ENCODE measurements around the gene FAM168A. TPM values are rescaled to one million over a fixed set of nuclear protein-coding genes. Genes with fewer than 3 reads are reported as not detected.

FAM168A gene
- total and polyA plus RNA-seq, 10 of the 15 experiments (the other 5 are each of a cell fraction or from before 2014, with no cell fraction given) = 1.7 to 20.0 (median 10.0) TPM

DNA sequence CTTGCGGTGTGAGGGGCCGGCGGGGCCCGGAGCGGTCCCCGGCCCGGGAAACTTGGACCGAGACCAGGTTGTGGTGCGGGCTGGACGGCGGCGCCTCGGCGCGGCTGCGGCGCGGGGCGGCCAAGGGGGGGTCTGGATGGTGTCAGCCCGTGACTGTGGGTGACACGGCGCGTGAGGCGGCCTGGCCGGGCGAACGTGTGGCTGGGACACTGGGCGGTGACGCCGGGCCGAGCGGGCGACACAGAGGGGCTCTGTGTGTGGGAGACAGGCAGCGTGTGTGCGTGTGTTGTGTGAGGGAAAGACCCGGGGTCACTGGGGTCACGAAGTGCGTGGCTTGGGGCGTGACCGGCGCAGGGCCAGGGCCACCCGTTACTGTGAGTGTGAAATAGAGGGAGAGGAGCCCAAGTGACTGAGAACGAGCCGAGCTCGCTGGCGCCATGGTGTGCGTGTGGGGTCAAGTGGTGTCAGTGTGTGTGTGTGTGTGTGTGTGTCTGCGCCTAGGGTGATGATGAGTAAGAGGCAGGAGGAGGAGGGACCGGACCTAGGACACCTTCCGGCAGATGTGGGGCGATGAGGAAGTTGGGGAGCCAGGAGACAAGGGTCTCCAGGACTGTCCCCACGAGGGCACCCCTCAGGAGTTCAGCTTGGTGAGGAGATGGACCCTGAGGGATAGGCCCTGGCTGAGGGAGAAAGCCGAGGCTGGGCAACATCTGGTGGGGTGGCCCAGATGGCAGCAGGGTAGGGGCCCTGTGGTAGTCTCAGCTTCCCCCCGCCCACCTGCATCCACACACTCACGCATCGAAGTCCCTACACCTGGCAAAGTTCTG lies 220.9 kb downstream of the FAM168A start (continued):
- TF ChIP-seq SREBF2 (IDR thresholded peaks at IDR 0.05; ENCODE audit: low read length) (no peak), POLR2AphosphoS2 (IDR thresholded peaks at IDR 0.05; ENCODE audit: low read depth, low read length) (peak; percentile 38), ZBED1 (IDR thresholded peaks at IDR 0.05; ENCODE audit: borderline replicate concordance) (peak; percentile 67; the same call in 1 of the 2 replicates), IKZF2 (IDR thresholded peaks at IDR 0.05) (peak; percentile 67 to 71; a peak in 2 of 4 replicates), RAD51 (IDR thresholded peaks at IDR 0.05) (no peak), NR2C1 (IDR thresholded peaks at IDR 0.05) (peak; percentile 71), ZNF24 (IDR thresholded peaks at IDR 0.05) (no peak), EZH2 (IDR thresholded peaks at IDR 0.05; ENCODE audit: borderline replicate concordance, control insufficient read depth, low read depth, low read length) (no peak), CHD2 (IDR thresholded peaks at IDR 0.05; ENCODE audit: borderline replicate concordance, low read depth, low read length) (peak; percentile 57; the same call in 1 of the 2 replicates), BCL11A (IDR thresholded peaks at IDR 0.05; ENCODE audit: low read depth, low read length) (no peak), WRNIP1 (IDR thresholded peaks at IDR 0.05; ENCODE audit: borderline replicate concordance, low read depth, low read length) (no peak), SIX5 (IDR thresholded peaks at IDR 0.05; ENCODE audit: low read depth, low read length, severe bottlenecking) (no peak), ZZZ3 (IDR thresholded peaks at IDR 0.05; ENCODE audit: control insufficient read depth, insufficient read length, low read depth) (no peak), RBBP5 (conservative IDR thresholded peaks at IDR 0.05) (no peak), TCF12 (IDR thresholded peaks at IDR 0.05; ENCODE audit: low read depth, low read length) (peak; percentile 60), SREBF1 (IDR thresholded peaks at IDR 0.05; ENCODE audit: low read length) (no peak), ZSCAN29 (IDR thresholded peaks at IDR 0.05) (no peak), CEBPB (IDR thresholded peaks at IDR 0.05; ENCODE audit: borderline replicate concordance in 1 of 2, low read depth in 2 of 2, low read length in 2 of 2) (no peak)
- TF ChIP-seq, protein P1, sequence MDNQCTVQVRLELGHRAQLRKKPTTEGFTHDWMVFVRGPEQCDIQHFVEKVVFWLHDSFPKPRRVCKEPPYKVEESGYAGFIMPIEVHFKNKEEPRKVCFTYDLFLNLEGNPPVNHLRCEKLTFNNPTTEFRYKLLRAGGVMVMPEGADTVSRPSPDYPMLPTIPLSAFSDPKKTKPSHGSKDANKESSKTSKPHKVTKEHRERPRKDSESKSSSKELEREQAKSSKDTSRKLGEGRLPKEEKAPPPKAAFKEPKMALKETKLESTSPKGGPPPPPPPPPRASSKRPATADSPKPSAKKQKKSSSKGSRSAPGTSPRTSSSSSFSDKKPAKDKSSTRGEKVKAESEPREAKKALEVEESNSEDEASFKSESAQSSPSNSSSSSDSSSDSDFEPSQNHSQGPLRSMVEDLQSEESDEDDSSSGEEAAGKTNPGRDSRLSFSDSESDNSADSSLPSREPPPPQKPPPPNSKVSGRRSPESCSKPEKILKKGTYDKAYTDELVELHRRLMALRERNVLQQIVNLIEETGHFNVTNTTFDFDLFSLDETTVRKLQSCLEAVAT (IDR thresholded peaks at IDR 0.05) = peak; percentile 94
- TF ChIP-seq, protein P2, sequence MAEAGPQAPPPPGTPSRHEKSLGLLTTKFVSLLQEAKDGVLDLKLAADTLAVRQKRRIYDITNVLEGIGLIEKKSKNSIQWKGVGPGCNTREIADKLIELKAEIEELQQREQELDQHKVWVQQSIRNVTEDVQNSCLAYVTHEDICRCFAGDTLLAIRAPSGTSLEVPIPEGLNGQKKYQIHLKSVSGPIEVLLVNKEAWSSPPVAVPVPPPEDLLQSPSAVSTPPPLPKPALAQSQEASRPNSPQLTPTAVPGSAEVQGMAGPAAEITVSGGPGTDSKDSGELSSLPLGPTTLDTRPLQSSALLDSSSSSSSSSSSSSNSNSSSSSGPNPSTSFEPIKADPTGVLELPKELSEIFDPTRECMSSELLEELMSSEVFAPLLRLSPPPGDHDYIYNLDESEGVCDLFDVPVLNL (IDR thresholded peaks at IDR 0.05; ENCODE audit: low read depth, low read length) = no peak
- TF ChIP-seq, protein P3, sequence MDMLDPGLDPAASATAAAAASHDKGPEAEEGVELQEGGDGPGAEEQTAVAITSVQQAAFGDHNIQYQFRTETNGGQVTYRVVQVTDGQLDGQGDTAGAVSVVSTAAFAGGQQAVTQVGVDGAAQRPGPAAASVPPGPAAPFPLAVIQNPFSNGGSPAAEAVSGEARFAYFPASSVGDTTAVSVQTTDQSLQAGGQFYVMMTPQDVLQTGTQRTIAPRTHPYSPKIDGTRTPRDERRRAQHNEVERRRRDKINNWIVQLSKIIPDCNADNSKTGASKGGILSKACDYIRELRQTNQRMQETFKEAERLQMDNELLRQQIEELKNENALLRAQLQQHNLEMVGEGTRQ (IDR thresholded peaks at IDR 0.05; ENCODE audit: borderline replicate concordance, low read depth, low read length) = no peak; the same call in 1 of the 2 replicates
- TF ChIP-seq, protein P4, sequence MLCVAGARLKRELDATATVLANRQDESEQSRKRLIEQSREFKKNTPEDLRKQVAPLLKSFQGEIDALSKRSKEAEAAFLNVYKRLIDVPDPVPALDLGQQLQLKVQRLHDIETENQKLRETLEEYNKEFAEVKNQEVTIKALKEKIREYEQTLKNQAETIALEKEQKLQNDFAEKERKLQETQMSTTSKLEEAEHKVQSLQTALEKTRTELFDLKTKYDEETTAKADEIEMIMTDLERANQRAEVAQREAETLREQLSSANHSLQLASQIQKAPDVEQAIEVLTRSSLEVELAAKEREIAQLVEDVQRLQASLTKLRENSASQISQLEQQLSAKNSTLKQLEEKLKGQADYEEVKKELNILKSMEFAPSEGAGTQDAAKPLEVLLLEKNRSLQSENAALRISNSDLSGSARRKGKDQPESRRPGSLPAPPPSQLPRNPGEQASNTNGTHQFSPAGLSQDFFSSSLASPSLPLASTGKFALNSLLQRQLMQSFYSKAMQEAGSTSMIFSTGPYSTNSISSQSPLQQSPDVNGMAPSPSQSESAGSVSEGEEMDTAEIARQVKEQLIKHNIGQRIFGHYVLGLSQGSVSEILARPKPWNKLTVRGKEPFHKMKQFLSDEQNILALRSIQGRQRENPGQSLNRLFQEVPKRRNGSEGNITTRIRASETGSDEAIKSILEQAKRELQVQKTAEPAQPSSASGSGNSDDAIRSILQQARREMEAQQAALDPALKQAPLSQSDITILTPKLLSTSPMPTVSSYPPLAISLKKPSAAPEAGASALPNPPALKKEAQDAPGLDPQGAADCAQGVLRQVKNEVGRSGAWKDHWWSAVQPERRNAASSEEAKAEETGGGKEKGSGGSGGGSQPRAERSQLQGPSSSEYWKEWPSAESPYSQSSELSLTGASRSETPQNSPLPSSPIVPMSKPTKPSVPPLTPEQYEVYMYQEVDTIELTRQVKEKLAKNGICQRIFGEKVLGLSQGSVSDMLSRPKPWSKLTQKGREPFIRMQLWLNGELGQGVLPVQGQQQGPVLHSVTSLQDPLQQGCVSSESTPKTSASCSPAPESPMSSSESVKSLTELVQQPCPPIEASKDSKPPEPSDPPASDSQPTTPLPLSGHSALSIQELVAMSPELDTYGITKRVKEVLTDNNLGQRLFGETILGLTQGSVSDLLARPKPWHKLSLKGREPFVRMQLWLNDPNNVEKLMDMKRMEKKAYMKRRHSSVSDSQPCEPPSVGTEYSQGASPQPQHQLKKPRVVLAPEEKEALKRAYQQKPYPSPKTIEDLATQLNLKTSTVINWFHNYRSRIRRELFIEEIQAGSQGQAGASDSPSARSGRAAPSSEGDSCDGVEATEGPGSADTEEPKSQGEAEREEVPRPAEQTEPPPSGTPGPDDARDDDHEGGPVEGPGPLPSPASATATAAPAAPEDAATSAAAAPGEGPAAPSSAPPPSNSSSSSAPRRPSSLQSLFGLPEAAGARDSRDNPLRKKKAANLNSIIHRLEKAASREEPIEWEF (IDR thresholded peaks at IDR 0.05; ENCODE audit: insufficient replicate concordance, low read depth, low read length) = no peak
